DOHH2 (cell line): ENCODE data around the gene TXNL4B.

Source experiments
- H3F3A ChIP-seq: fragments of 200-600 bp; sonication (generic), shearing (Covaris generic); 2 replicates; pipeline ENCODE4 v1.6.0; 2016; ENCODE audit warnings: antibody characterized with exemption, mild to moderate bottlenecking; ENCODE audit not compliant: control insufficient read depth, insufficient read depth
- H3K27ac ChIP-seq: fragments of 200-600 bp; sonication (generic); 2 replicates; pipeline ENCODE4 v1.5.1; 2014; ENCODE audit warnings: low read depth, mild to moderate bottlenecking, low read length, moderate library complexity
- H3K27me3 ChIP-seq: fragments of 200-600 bp; sonication (generic); 2 replicates; pipeline ENCODE4 v1.6.1; 2014; ENCODE audit warnings: mild to moderate bottlenecking, low read length, mixed read lengths; ENCODE audit not compliant: control insufficient read depth
- H3K36me3 ChIP-seq: fragments of 200-600 bp; sonication (generic); 2 replicates; pipeline ENCODE4 v1.6.1; 2014; ENCODE audit warnings: mild to moderate bottlenecking, low read length, moderate library complexity, mixed read lengths; ENCODE audit not compliant: control insufficient read depth
- H3K4me1 ChIP-seq: fragments of 200-600 bp; sonication (generic); 2 replicates; pipeline ENCODE4 v1.6.1; 2014; ENCODE audit warnings: mild to moderate bottlenecking, low read length, mixed read lengths; ENCODE audit not compliant: control insufficient read depth
- H3K4me2 ChIP-seq: fragments of 200-600 bp; sonication (generic); 2 replicates; pipeline ENCODE4 v1.6.0; 2014; ENCODE audit warnings: mild to moderate bottlenecking, low read length, moderate library complexity
- H3K4me3 ChIP-seq: fragments of 200-600 bp; sonication (generic); 2 replicates; pipeline ENCODE4 v1.5.1; 2014; ENCODE audit warnings: mild to moderate bottlenecking, low read length, mixed read lengths
- H3K79me2 ChIP-seq: fragments of 200-600 bp; sonication (generic); 2 replicates; pipeline ENCODE4 v1.6.1; 2014; ENCODE audit warnings: mild to moderate bottlenecking, low read length, mixed read lengths; ENCODE audit not compliant: control insufficient read depth
- H3K9me2 ChIP-seq: fragments of 200-600 bp; sonication (generic); replicated peaks from 2 replicates; pipeline ENCODE4 v1.6.1; 2014; ENCODE audit warnings: mild to moderate bottlenecking, low read length, mixed read lengths; ENCODE audit not compliant: control insufficient read depth
- H3K9me3 ChIP-seq: fragments of 200-600 bp; sonication (generic); 2 replicates; pipeline ENCODE4 v1.6.1; 2014; ENCODE audit warnings: antibody characterized with exemption, low read length, mixed read lengths; ENCODE audit not compliant: control insufficient read depth, insufficient read depth
- H4K20me1 ChIP-seq: fragments of 200-600 bp; sonication (generic); 2 replicates; pipeline ENCODE4 v1.6.0; 2014; ENCODE audit warnings: low read depth, mild to moderate bottlenecking, antibody characterized with exemption, low read length, moderate library complexity; ENCODE audit not compliant: control insufficient read depth, insufficient read depth
- CTCF ChIP-seq: fragments of 200-600 bp; sonication (generic); IDR thresholded peaks from one replicate; pipeline ENCODE4 v1.5.1; 2014; ENCODE audit warnings: antibody characterized with exemption, mild to moderate bottlenecking, low read depth, low read length; ENCODE audit not compliant: poor library complexity, severe bottlenecking
- EZH2phosphoT487 ChIP-seq: fragments of 200-600 bp; sonication (generic); IDR thresholded peaks from 2 replicates; pipeline ENCODE4 v1.6.1; 2017; ENCODE audit warnings: borderline replicate concordance, mild to moderate bottlenecking, antibody characterized with exemption, low read length, moderate library complexity, mixed read lengths

The TXNL4B gene

GRCh38 chr16:72093448-72094265, at the start of gene TXNL4B, which contains the start of gene DHX38:
Gene TXNL4B, minus strand, starts transcription at chr16:72093620. Its CDS starts 2,871 bp downstream, at chr16:72090749.
Gene DHX38, plus strand, starts transcription at chr16:72093847. Its CDS starts 2,311 bp downstream, at chr16:72096158.
- H3K79me2 ChIP-seq, result peaks cover 56% of the 10 kb centered on the region
- 0 out of 2 replicates have a peak, but pooled peaks cover 4% of the 10 kb centered on the region for H4K20me1 ChIP-seq
- H3F3A ChIP-seq, result no peaks in the 10 kb centered on the region
- peak within 1 kb of the TSS; percentile 34 for H3K27ac ChIP-seq
- peak within 1 kb of the TSS; percentile 86 for H3K4me2 ChIP-seq
- no peaks in the 10 kb centered on the region for H3K9me3 ChIP-seq
- H3K4me1 ChIP-seq, result peaks cover 20% of the 10 kb centered on the region
- peaks cover 46% of the 10 kb centered on the region for H3K36me3 ChIP-seq
- no peaks in the 10 kb centered on the region for H3K27me3 ChIP-seq
- H3K9me2 ChIP-seq, result no peaks in the 10 kb centered on the region
- H3K4me3 ChIP-seq, result peak within 1 kb of the TSS; percentile 80
- no peak for TF ChIP-seq CTCF
- no peak for TF ChIP-seq EZH2phosphoT487

DNA sequence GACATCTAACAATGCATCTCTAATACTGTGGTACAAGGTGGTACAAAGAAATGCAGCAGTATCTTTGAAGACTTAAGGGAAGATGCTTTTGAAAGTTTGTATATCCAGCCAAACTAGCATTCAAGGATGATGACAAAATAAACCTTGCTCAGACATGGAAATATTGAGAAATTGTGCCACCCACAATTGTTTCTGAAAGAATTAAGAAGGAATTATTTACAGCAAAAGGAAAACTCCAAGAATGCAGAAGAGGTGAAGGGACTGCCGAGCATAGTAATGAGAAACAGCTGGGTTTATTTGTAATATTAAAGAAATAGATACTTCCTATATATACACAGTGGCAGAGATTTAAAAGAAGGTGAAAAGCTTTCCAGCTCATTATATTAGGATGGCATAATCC, 49.1 kb upstream of the TXNL4B start:
- Histone ChIP-seq H3F3A (no peaks in the 10 kb centered on the region), H3K79me2 (no peaks in the 10 kb centered on the region), H3K9me3 (no peaks in the 10 kb centered on the region), H3K4me1 (no peaks in the 10 kb centered on the region), H3K36me3 (no peaks in the 10 kb centered on the region), H3K27ac (no peak overlapping the region), H3K4me2 (no peak overlapping the region), H4K20me1 (no peaks in the 10 kb centered on the region), H3K9me2 (no peaks in the 10 kb centered on the region), H3K27me3 (peaks cover 3% of the 10 kb centered on the region; the same call in 1 of the 2 replicates), H3K4me3 (no peak overlapping the region)
- TF ChIP-seq CTCF (no peak), EZH2phosphoT487 (no peak)

GRCh38 chr16:72139908-72140307, 46.5 kb upstream of the TXNL4B start:
- no peak for TF ChIP-seq EZH2phosphoT487
- no peak for TF ChIP-seq CTCF
- H3K4me1 ChIP-seq, result no peaks in the 10 kb centered on the region
- no peak overlapping the region for H3K4me3 ChIP-seq
- H3F3A ChIP-seq, result no peaks in the 10 kb centered on the region
- H3K36me3 ChIP-seq, result no peaks in the 10 kb centered on the region
- no peaks in the 10 kb centered on the region for H4K20me1 ChIP-seq
- H3K9me3 ChIP-seq, result no peaks in the 10 kb centered on the region
- H3K27ac ChIP-seq, result no peak overlapping the region
- no peak overlapping the region for H3K4me2 ChIP-seq
- peaks cover 3% of the 10 kb centered on the region; the same call in 1 of the 2 replicates for H3K27me3 ChIP-seq
- no peaks in the 10 kb centered on the region for H3K9me2 ChIP-seq
- no peaks in the 10 kb centered on the region for H3K79me2 ChIP-seq
